A673 (cell line): ENCODE measurements around the gene SRCIN1.

Source experiments
- CTCF ChIP-seq: fragments of 300-800, 200-600 bp; sonication (generic); conservative IDR thresholded peaks from 2 replicates; pipeline ENCODE4 v1.5.1; 2017; ENCODE audit warnings: low read depth, mild to moderate bottlenecking, antibody characterized with exemption, low read length, moderate library complexity, mixed read lengths
- EZH2 ChIP-seq: fragments of 200-600 bp; sonication (generic); IDR thresholded peaks from 2 replicates; pipeline ENCODE4 v1.6.1; 2017; ENCODE audit warnings: borderline replicate concordance, low read depth, mild to moderate bottlenecking, mixed read lengths, antibody characterized with exemption, low read length; ENCODE audit not compliant: poor library complexity, severe bottlenecking

- TF ChIP-seq CTCF (no peak), EZH2 (no peak)
Observed at GRCh38 chr17:38561416-38562214, 44.1 kb downstream of the SRCIN1 start.
